ENCODE data around the gene SLC29A3. TPM values are rescaled to one million over a fixed set of nuclear protein-coding genes. Genes with fewer than 3 reads are reported as not detected.
A peak's percentile ranks its signal among the peaks of the same experiment; 100 is the strongest.

SLC29A3 gene
- total RNA-seq, 2 donors from 2014 or later: 4.1 to 6.7 TPM

GRCh38 chr10:71334221-71334791 is 15.2 kb downstream of the SLC29A3 start:
- no peak for DNase-seq
- intact Hi-C loops (cut with DNase I, micrococcal nuclease): no loop called here
- ATAC-seq: no peak

GRCh38 chr10:71335173-71335708 is 16.2 kb downstream of the SLC29A3 start:
- ATAC-seq (no peak), DNase-seq (no peak)
- intact Hi-C loops (cut with DNase I, micrococcal nuclease): no loop called here

GRCh38 chr10:71336632-71337031 is 17.6 kb downstream of the SLC29A3 start:
- intact Hi-C loops (cut with DNase I, micrococcal nuclease): no loop called here
- ATAC-seq: peak; percentile 13
- DNase-seq: no peak

GRCh38 chr10:71337219-71337701 is 18.2 kb downstream of the SLC29A3 start:
- peak; percentile 80 for ATAC-seq
- DNase-seq: peak; percentile 30 to 55
- intact Hi-C loops (cut with DNase I, micrococcal nuclease): no loop called here

DNA sequence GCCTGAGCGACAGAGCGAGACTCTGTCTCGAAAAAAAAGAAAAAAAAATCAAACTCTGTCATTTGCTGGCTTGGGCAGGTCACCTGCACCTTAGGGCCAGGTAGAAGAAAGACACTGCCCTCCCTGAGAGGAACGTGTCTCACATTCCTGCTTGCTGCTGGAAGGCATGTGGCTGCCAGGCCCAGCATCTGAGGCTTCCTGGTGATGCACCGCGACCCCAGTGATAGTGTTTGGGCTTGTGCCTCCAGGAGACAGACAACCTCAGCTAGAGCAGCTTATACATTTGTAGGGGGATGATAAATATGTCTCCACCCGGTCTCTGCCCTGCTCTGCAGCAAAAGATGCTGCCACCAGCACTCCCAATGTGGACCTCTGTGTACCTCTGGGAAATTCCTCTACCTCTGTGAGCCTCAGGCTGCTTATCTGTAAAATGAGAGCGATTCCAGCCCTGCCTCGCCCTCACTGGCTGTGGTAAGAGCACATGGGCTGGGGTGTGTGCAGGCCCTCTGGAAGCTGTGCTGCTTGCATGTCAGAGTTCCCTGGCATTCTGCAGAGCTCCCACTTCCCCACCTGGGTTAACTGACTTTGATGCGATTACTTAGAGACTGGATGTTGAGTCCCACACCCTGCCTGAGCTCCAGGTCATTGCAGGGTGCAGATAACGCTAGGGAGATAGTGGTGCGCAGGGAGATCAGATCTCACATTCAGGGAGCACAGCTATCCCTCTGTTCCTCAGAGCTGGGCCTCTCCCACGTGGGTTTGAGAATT is 19.9 kb downstream of the SLC29A3 start:
- no peak for DNase-seq
- peak; percentile 22 for ATAC-seq
- intact Hi-C loops (cut with DNase I, micrococcal nuclease): no loop called here

- peak; percentile 60 for ATAC-seq
- intact Hi-C loops (cut with DNase I, micrococcal nuclease): no loop called here
- DNase-seq: peak in 1 of 2 donors; percentile 47
These were observed 20.9 kb downstream of the SLC29A3 start for GRCh38 chr10:71339796-71340589.

DNA sequence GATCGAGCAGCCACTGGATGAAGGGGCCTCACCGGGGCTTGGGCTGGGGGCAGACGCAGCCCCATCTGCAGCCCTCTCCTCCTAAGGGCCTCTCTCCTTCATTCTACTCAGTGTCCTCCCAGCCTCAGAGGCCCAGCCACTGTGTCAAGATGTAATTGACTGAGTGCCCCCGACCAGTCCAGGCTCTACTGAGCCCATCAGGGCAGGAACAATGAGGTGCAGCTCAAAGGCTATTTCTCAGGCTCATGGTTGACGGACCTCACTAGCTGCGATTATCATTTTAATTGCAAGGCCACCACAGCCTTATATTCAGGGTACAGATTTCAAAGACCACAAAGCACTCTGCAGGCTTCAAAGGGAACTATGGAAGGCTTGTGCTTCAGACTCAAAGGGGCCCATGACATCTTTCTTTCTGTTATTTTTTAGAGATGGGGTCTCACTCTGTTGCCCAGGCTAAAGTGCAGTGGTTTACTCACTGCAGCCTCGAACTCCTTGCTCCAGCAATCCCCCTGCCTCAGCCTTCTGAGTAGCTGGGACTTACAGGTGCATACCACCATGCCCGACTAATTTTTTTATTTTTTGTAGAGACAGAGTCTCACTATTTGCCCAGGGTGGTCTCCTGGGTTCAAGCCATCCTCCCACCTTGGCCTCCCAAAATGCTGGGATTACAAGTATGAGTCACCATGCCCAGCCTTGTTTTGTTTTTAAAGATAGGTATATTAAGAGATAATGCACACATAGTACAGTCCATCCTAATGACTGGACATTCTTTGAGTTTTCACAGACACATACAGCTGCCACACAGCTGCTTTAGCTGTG is 23.7 kb downstream of the SLC29A3 start:
- intact Hi-C loops (cut with DNase I, micrococcal nuclease): no loop called here
- no peak for DNase-seq
- ATAC-seq: no peak

- ATAC-seq: peak; percentile 79
- DNase-seq: peak; percentile 72
- intact Hi-C loops (cut with DNase I, micrococcal nuclease): no loop called here
These were observed 24.3 kb downstream of the SLC29A3 start for GRCh38 chr10:71343392-71343773.

DNA sequence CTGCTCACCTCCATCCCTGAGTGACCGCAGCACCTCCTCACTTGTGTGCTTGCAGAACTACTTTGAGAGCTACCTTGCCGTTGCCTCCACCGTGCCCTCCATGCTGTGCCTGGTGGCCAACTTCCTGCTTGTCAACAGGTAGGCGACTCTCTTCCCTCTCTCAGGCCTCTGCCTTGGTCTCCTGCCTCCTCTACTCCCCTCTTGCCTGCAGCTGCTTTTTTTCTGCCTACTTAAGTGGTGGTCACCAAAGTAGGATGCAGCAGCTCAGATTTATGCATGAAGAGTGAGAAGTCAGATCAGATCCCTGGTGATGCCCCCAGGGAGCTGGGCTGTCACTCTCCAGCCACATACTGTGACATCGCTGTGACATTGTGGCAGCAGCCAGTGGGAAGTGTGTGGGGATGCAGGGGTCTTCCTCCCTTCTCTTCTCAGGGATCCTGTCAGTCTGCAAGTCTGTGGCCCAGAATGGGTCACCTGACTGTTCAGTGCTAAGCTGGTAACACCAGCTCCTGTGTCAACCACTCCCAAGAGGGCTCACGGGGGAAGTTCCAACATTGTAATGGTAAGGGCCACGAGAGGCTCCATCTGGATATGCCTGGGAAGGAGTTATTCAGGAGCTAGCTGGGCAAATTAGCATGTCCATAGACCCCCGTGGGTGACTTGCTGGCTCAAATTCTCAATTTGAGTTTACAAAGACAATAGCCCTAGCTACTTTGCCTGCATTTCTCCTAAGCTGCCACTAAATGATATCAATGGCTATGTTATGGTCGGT is 25.3 kb downstream of the SLC29A3 start:
- intact Hi-C loops (cut with DNase I, micrococcal nuclease): no loop called here
- no peak for ATAC-seq
- DNase-seq: no peak

DNA sequence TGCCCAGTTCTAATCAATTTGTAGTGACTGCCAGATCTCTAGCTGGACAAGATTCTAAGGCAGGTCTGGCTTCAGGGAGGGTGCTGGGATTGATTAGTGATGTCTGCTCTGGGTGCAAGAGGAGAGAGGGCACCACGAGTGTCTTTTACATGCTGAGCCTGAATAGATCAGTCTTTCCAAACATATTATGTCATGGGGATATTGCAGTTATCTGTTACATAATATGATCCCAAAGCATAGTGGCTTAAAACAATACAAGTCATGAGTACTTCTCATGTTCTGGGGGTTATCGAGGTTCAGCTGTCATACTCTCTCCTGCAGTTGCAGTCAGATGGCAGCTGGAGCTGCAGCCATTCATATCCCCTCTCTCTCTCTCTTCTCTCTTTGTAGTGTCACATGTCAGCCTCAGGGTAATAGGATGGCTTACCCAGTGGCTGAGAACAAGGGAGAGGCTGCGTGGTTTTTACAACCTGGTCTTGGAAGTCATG is 26.0 kb downstream of the SLC29A3 start:
- intact Hi-C loops (cut with DNase I, micrococcal nuclease): no loop called here
- no peak for ATAC-seq
- no peak for DNase-seq

DNA sequence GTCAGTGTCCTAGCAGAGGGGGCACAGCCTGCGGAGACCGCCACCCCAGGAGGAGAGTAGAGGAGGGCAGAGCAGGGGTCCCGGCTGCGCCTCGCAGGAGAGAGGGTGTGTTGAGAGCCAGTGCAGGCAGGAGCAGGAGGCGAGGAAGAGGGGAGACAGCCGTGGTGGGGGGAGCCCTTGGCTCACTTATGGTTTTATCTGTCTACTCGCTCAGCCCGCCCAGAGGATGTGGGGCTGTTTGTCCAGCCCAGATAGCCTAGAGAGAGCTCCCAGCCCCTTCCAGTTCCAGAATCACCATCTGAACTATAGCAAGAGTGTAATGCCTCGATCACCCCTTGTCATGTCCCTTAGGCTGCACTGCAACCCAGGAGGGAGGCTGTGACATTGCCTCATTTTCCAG is 26.6 kb downstream of the SLC29A3 start:
- intact Hi-C loops (cut with DNase I, micrococcal nuclease): no loop called here
- ATAC-seq (no peak), DNase-seq (no peak)

- intact Hi-C loops (cut with DNase I, micrococcal nuclease): no loop called here
- DNase-seq (no peak), ATAC-seq (no peak)
These were observed 27.7 kb downstream of the SLC29A3 start for GRCh38 chr10:71346731-71347130.

DNA sequence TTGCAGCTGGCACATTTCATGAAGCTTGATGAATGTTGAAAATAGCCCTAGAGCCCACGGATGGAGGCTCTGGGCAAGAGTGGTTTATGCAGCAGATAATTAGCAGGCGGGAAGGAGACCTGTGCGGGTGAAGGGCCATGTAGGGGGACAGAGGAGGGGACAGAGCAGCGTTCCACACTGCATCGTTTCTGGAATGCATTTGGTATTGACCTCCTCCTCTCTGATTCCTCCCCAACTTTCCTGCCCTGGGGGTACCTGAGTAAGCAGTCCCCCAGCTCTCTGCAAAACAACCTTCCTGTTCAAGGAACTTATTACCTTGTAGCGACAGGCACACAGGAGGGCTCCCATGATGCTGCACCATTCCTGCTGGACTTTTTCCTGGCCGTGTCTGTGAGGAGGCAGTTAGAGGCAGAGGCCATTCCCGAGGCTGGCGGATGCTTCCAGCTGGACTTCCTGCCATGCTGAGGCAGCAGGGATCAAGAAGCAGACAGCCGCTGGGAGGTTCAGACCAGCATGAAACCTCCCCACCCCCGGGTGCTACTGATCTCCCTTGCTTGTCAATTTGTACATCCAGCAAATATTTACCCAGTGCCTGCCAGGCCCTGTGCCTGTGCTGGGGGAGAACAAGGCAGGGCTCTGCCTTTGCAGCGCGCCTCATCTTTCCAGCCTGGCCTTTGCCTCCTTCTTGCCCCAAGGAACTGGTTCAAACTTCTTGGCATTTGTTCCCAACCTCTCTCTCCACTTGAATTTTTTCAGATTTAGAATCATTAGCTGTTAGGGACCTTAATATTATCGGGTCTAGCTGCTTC is 28.7 kb downstream of the SLC29A3 start:
- ATAC-seq (peak; percentile 70), DNase-seq (peak; percentile 60 to 64)
- intact Hi-C loops (cut with DNase I, micrococcal nuclease): no loop called here

- intact Hi-C loops (cut with DNase I, micrococcal nuclease): no loop called here
- peak; percentile 66 for ATAC-seq
- no peak for DNase-seq
These were observed 29.8 kb downstream of the SLC29A3 start for GRCh38 chr10:71348850-71349249.

- ATAC-seq (no peak), DNase-seq (no peak)
- intact Hi-C loops (cut with DNase I, micrococcal nuclease): no loop called here
These were observed 30.3 kb downstream of the SLC29A3 start for GRCh38 chr10:71349406-71349805.

GRCh38 chr10:71351087-71351486 is 32.0 kb downstream of the SLC29A3 start:
- DNase-seq: no peak
- ATAC-seq: no peak
- intact Hi-C loops (cut with DNase I, micrococcal nuclease): no loop called here

Data from left colon (tissue), 2 donors.